CD4-positive, alpha-beta T cell treated with Interleukin-1 beta for 1 hour (primary cell): ENCODE data around the gene TNS1.

Experiments used
- DNase-seq, 2 donors: peaks; one replicate each; pipeline ENCODE4 v3.0.0-alpha.2; 2020 to 2022

TNS1 gene

DNA sequence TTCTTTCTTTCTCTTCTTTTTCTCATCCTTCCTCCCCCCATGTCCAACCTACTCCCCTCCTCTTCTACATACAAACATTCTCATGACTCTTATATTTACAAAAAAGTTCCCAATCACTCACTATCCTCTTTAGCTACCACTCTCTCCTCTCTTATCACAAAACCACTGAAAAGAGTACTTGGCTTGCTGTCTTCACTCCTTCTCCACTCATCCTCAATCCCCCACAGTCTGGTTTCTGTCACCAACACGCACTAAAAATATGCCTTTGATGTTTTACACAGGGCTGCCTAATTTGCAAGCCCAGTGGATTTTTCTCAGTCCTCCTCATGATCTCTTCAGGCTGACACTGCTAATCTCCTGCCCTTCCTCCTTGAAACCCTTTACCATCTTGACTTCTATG lies 159.5 kb downstream of the TNS1 start:
- no peak for DNase-seq

GRCh38 chr2:217842017-217842416 lies 160.8 kb downstream of the TNS1 start:
- DNase-seq = no peak

DNA sequence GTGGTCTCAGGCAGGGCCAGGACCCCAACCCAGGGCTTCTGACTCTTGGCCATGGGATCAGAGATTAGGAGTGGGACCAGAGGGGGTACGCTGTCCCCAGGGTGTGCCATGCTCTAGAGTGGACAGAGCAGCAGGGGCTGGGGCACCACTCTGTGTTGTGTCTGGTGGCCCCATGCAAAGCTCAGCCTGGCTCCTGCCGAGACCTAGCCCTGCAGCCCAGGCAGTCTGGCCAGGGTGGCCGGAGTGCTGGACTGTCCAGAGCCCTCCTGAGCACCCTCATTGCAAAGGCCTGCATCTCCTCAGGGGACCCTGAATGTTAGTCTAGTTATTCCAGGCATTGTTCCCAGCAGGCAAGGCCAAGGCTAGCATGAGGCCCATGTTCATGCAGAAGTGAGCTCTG lies 162.3 kb downstream of the TNS1 start:
- no peak for DNase-seq

GRCh38 chr2:217839750-217840107 lies 163.1 kb downstream of the TNS1 start:
- DNase-seq = no peak

GRCh38 chr2:217839073-217839749 lies 163.6 kb downstream of the TNS1 start:
- DNase-seq = no peak

GRCh38 chr2:217838409-217838831 lies 164.4 kb downstream of the TNS1 start:
- no peak for DNase-seq

DNA sequence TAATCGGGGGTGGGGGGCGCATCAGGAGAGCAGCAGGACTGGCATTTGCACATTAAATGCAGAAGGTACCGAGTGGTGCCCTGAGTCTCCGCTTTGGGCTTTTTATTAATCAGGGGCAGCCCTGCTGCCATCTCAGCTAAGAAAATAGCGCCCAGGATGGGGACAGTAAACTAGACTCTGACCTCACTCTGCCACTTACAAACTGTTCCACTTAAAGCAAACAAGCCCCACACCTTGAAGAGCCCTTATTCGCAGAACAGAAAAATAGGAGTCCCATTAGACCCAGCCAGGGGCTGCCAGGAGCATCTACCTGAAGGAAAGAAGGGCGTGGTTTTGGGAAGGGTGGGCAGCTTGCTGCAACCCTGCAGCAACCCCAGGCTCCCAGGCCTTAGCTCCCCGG lies 165.3 kb downstream of the TNS1 start:
- no peak for DNase-seq

DNA sequence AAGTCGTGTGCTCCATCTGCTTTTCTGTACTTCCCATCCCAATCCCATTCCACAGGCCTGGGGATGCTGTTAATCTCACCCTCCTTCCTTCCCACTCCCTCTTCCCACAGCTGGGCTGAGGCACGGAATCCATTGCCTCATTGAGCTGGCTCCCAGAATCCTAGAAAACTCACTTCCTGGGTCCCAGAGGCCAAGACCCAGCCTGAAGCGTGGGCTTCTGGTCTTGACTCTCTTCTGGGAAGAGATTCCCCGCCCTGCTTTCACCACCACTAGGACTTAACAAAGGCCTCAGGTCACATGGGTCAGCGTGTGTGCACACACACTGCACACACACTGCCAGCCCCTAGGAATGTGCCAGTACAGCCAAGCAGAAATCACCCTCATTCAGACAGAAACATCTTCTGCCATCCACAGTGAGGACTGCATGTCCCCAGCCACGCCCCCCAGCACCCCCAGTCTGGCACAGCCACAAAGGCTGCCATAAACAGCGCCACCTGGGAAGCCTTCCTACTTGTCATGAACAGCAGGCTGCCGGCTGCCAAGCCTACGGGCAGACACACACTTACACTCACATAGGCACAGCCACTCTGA lies 165.8 kb downstream of the TNS1 start:
- DNase-seq = no peak

DNA sequence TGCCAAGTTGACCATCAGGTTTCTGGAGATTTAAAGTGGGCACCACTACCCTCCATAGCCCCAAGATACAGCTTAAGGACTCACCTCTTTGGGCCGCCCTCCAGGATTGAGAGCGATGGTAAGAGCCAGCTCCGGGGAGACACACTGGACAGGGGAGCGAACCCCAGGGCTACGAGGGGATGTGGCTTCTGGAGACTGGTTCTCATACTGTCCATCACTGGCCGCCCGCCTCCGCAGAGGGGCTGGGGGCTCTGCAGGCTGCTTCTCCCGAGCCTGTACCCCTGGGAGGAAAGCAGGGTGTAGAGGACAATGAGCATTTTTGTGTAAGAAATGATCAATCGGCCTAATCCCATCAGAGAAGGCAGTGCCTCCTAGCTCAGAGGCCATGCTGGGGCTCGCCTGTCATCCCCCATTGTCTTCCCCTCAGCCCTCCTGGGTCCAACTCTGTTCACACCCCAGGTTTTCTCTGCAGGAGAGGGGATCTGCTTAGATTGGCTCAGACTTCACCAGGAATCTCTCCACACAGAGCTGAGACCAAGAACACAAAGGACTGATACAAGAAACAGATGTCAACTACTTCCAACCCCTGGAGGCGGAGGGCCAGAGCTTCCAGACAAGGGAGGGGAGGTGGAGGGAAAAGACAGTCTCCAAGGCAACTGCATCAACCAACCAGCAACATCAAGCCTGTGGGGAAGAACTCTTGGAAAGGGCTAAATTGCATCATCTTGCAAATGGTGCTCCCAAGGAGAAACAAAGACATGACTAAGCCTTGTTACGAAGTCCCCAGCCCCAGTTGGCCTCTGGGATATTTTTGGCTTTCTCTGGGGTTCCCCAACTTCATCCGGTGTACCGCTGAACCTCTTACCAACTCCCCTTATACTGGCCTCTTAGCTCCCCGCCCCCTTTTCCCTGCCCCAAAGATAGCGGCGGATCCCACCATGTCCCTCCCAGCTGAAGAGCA lies 166.6 kb downstream of the TNS1 start:
- peak in 1 of 2 donors; percentile 29 for DNase-seq

GRCh38 chr2:217834744-217835513 lies 167.9 kb downstream of the TNS1 start:
- no peak for DNase-seq

GRCh38 chr2:217834057-217834620 lies 168.7 kb downstream of the TNS1 start:
- DNase-seq = no peak

GRCh38 chr2:217833439-217833838 lies 169.4 kb downstream of the TNS1 start:
- DNase-seq = no peak

GRCh38 chr2:217832987-217833386 lies 169.8 kb downstream of the TNS1 start:
- DNase-seq = no peak

- no peak for DNase-seq
These were observed 170.7 kb downstream of the TNS1 start for GRCh38 chr2:217832115-217832514.

DNA sequence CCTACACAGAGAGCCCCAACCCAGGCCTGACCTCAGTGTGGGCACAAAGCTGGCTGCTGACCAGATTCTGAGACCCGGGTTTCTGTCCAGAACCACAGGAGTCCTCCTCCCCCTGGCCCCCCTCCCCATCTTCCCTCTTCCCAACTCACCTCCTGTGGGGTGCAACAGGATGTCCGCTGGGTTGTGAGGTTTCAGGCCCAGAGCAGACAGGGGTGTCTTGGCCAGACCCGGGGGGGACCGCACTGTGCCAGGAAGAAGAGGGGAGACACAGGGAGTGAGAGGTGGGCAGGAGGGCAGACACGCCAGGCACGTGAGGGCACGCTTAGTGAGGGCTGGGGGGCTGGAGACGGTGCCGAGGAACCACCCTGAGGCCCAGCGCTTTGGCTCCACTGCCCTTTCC lies 171.5 kb downstream of the TNS1 start:
- DNase-seq = no peak

- no peak for DNase-seq
These were observed 172.0 kb downstream of the TNS1 start for GRCh38 chr2:217830807-217831206.

DNA sequence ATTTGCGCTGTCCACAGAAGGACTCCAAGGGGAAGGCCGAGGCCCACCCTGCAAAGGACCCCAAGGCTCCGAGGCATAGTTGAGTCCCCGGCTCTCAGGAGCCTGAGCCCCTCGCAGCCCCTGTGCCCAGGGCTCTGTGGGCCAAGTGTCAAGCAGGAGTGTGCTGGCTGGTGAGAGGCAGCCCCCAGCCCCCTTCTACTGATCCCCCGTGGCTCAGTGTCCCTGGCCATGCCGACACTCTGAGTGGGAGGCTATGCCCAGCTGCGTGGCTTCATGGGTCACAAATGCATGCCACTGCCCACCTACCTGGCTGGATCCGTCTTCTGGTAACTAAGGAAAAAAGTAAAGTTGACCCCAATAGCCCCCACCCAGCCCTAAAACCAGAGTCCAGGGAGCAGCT lies 172.7 kb downstream of the TNS1 start:
- no peak for DNase-seq

DNA sequence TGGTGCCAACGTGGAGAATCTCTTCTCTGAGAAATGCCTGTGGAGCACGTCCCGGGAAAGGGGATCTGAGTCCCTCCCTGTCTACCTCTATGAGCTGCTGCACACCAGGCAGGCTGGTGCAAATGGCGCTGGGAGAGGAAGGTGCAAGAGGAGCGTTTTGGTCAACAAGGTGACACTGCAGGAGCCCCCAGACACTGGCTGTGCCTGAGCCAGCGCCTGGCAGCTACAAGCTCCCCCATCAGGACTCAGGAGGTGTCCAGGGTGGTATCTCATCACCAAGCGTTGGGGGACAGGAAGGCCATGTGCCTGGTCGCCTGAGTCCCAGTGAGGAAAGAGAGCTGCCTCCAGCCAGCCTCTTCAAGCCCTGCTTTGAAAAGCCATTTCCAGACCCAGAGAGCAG lies 173.4 kb downstream of the TNS1 start:
- no peak for DNase-seq

- DNase-seq = no peak
These were observed 174.5 kb downstream of the TNS1 start for GRCh38 chr2:217828336-217828735.

- no peak for DNase-seq
These were observed 175.2 kb downstream of the TNS1 start for GRCh38 chr2:217827430-217828201.

DNA sequence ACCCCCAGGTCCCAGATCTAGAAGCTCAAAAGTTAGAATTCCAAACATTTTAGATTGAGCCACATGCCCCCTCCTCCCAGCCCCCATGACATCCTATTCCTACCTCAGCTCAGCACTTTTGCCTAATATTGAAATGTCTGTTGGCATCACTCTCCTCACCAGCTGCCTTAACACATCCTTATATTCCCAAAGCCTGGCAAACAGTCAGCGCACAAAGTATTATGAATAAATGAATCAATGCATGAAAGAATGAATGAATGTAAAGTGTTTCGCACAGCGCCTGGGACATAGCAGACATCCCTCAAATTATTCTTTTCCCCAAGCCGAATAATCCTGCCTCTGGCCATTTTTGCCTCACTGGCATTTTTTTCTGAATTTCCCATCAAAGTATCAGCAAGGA lies 175.8 kb downstream of the TNS1 start:
- DNase-seq = no peak

DNA sequence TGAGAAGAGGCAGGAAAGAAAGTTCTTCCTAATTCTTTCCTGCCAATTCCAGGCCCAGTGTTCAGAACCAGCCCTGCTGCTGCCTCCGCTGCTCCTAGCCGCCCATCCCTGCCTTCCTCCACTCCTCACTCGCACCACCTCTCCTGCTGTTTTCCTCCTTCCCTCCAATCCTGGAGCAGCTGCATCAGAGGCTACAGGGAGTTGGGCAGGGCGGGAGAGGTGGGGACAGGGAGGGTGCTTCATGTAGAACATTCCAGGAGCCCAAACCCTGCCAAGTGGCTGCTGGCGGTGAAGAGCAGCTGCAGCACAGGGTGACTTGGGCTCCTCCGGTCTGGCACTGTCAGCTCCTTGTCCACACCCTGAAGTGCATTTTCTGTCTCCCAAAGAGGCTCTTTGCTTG lies 176.3 kb downstream of the TNS1 start:
- DNase-seq = no peak
